ENCODE results near the gene PRDM2.

PRDM2 gene

DNA sequence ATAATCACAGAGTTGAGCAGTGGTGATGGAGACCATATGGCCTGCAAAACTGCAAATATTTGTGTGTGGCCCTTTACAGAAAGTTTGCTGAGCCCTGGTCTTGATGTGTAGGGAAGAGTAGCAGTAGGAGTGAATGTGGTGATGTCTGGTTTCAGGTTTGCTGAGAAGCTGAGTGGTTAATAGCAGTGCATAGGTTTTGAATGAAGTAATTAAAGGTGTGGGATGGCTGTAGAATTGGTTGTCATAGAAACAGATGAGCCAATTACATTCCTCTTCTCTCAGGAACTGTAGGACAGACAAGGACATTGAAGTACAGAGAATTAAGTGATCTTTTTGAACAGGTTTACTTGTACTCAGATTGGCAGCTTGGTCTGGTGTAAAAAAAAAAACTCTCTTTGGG is 37.4 kb downstream of the PRDM2 start:
- DNase-seq: no peak

DNA sequence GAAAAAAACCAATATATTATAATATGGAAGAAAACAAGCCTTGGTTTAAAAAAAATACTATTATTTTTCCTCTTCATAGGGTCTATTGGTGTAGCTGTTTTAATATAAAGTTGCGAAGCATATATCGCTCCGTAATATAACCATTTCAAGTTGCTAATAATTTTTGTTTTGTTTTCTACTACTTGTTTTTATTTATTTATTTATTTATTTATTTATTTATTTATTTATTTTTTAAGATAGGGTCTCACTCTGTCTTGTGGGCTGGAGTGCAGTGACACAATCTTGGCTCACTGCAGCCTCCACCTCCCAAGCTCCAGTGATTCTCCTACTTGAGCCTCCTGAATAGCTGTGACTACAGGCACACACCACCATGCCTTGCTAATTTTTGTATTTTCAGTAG is 46.4 kb downstream of the PRDM2 start:
- DNase-seq: no peak

DNA sequence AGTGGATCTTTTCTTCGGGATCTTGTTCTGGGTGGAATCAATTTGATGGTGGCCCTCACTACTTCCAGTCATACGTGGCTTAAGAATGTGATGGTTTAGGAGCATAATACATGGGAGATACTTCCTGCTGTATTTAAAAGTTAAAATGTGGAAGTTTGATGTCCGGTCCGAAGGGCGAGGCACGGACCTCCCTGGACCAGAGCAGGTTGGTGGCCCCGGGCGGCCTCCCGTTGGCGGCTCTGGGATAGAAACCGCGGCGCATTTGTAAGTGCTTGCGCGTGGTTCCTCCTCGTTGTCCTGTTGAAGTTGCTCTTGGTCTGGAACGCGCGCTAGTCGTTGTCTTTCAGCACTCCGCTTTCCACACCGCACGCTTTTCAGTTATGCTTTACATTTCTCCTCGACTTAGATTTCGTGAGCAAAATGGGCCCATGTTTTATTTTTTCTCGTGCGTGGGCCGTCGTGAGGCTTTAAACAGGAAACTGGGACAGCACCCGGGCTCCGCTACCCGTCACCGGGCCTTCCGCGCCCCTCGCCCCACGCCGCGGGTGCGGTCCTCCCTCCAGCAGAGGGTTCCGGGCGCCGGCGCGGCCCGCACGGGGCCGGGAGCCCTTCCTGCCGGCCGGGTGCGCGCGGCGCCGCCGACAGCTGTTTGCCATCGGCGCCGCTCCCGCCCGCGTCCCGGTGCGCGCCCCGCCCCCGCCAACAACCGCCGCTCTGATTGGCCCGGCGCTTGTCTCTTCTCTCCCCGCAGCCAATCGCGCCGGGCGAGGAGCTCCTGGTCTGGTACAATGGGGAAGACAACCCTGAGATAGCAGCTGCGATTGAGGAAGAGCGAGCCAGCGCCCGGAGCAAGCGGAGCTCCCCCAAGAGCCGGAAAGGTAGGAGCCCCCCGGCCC is 48.9 kb downstream of the PRDM2 start:
- DNase-seq: peak; percentile 62 to 97 (median 92)

GRCh38 chr1:13749543-13750341 is 49.8 kb downstream of the PRDM2 start:
- peak in 2 of 14 donors; percentile 64 to 80 for DNase-seq

GRCh38 chr1:13751458-13751871 is 51.5 kb downstream of the PRDM2 start:
- no peak for DNase-seq

- DNase-seq: no peak
These were observed 52.0 kb downstream of the PRDM2 start for GRCh38 chr1:13751985-13752384.

DNA sequence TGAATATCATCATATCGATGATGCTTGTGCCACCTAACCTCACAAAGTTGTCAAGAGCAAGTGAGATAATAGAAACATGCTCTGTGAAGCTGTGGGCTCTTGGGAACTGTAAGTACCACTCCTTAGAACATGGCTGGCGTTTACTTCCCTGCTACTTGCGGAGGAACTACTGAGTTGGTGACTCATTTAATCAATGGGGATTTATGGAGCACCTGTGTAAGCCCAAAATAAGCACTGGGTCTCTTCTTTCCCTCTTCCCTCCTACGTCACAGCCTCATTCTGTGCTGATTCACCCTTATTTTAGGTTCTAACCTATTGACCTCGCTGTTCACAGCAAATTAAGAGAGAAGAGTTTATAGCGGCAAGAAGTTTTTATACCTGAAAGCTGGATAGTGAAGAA is 52.9 kb downstream of the PRDM2 start:
- no peak for DNase-seq

DNA sequence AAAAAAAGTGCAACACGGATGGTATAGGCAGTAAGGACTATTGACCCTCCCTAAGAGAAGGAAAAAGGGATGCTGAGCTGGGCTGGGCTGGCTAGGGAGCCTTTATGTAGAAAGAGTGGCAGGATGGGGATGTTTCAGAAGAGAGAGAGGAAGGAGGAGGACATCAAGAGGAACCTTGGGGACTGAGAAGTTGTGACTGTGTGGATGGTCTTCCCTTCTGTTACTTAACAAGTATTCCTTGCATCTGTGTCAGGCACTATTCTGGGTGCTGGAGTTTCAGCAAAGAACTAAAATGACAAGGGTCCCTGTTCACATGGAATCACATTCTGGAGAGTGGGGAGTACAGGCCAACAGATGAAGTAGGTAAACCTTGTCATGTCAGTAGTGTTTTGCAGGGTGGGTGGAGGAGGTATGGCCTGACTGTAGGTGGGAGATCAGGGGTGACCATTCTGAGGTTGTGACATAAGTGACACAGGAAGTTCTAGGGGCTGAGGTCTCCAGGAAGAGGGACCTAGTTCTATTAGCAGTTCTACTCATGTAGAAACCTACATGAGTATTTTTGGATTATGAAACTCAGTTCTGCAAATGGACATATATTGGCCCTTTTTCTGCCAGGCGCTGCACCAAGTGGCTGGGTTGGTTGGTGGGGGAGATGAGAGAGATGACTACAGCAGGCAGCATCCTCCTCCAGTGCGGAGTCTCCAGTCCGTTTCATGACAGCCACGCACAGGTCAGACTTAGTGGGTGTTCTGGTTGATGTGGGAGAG is 53.8 kb downstream of the PRDM2 start:
- DNase-seq: no peak

- peak in 5 of 14 donors; percentile 6 to 30 (median 25) for DNase-seq
These were observed 54.6 kb downstream of the PRDM2 start for GRCh38 chr1:13754510-13755103.

- no peak for DNase-seq
These were observed 56.7 kb downstream of the PRDM2 start for GRCh38 chr1:13756557-13757315.

DNA sequence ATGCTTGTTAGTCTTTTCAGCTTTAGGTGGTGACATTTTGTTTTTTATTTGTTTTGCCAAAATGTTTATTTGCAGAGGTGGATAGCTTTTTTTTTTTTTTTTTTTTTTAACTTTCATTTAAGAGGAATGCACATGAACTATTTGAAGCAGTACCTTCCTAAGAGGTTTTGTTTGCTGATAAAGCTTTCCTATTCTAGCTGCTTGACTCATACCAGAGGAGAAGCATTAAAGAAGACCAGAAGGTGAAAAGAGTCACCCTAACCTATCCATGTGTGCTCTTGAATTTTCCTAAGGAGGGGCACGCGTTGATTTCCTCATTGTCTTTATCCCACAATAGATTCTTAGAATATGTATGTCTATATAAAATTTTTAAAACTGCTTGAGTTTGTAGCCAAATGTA is 57.7 kb downstream of the PRDM2 start:
- no peak for DNase-seq

DNA sequence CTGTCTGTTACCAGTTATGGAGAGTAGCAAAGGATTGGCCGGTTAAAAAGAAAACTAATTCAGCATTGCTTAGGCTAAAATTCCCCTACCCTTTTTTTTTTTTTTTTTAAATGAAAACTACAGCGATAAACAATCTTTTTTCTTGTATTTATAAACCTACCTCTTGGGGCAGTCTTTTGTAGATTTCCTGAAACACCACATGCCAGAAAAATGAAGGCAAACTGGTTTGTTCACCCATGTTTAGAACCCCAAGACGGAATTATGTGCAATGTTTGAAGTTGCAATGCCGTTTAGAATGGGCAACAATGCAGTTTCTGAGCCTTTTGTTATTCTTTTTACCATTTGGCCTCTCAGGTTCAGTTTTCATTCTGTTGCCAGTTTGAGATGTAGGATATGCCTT is 59.1 kb downstream of the PRDM2 start:
- no peak for DNase-seq

- DNase-seq: no peak
These were observed 60.4 kb downstream of the PRDM2 start for GRCh38 chr1:13760340-13760739.

GRCh38 chr1:13760921-13761320 is 60.9 kb downstream of the PRDM2 start:
- no peak for DNase-seq

- DNase-seq: no peak
These were observed 61.9 kb downstream of the PRDM2 start for GRCh38 chr1:13761883-13762282.

DNA sequence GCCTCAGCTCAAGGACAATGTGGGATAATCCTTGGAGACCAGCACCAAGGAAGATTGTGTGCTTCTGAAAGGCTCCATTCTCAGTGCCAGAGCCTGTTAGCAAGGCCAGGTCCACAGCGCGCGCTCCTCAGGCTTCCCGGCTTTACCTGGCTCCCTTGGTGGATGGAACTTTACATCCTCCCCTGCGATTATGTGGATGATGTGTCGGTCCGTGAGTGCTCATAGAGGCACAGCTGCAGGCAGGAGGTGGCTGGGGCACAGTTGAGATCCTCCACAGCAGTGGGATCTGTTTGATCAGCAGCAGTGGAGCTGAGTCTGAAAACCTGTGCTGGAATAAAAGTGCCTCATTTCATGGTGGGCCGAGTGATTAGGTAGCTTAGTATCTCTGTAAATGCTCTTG is 62.7 kb downstream of the PRDM2 start:
- DNase-seq: peak in 2 of 14 donors; percentile 10 to 51

- no peak for DNase-seq
These were observed 63.2 kb downstream of the PRDM2 start for GRCh38 chr1:13763222-13763621.

DNA sequence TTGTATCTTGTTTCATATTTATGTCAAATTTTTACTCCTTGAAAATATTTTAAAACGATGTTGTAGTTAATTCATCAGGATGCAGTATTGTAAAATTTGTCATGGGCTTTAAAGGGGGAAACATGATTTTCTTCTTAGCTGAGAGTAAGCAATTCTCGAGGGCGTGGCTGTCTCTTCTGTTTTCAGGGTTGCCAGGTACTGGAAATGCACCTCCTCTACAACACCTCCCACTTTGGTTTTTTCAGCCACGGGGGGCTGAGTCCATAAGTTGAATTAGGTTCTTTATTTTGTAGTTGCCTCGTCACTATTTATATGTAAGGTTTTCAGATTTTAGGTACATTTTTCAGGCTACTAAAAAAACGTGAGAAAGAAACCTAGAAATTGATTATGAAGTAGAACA is 64.0 kb downstream of the PRDM2 start:
- DNase-seq: no peak

- DNase-seq: no peak
These were observed 64.8 kb downstream of the PRDM2 start for GRCh38 chr1:13764588-13765332.

- no peak for DNase-seq
These were observed 66.9 kb downstream of the PRDM2 start for GRCh38 chr1:13766592-13767564.
